ENCODE measurements around the gene RUNX2.

The RUNX2 gene

GRCh38 chr6:45617441-45617840, 289.3 kb downstream of the RUNX2 start:
- DNase-seq (ENCODE audit: low spot score): no peak

DNA sequence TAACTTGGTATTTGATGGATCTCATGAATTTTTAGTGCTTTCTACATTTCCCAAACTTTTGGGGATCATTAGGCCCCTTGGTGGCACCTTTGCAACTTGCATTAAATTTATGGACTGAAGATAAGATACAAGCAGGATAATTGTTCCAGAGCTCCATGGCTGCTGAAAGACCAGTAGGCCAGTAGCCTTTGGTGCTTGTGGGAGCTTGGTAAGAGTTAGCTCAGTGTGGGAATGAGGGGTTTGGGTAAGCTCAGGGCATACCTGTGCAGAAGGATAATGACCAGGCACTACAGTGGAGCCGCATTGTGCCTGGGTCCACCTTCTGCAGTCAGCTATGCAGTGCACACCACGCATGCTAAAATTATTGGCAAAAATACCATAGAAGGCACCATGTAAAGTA, 290.1 kb downstream of the RUNX2 start:
- no peak for DNase-seq (ENCODE audit: low spot score)

DNA sequence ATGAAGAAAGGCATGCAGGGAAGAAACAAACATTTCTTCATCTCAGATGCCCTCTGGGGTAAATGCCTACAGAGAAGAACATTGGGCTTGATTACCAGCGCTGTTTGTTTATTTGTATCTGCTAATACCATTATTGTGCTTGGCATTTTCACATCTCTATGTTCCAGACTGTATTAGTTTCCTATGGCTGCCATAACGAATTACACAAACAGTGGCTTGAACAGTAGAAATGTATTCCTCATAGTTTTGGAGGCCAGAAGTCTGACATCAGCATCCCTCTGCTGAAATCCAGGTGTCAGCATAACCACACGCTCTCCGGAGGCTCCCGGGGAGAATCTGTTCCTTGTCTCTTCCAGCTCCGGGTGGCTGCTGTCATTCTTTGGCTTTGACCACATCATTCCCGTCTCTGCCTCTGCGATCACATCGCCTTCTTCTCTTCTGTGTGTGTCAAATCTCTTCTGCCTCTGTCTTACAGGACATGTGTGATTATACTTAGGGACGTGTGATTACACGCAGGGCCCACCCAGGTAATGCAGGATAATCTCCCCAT, 291.2 kb downstream of the RUNX2 start:
- no peak for DNase-seq (ENCODE audit: low spot score)

GRCh38 chr6:45619994-45620471, 291.9 kb downstream of the RUNX2 start:
- DNase-seq (ENCODE audit: low spot score): no peak

- no peak for DNase-seq (ENCODE audit: low spot score)
Measured at GRCh38 chr6:45624228-45624627, 296.1 kb downstream of the RUNX2 start.

DNA sequence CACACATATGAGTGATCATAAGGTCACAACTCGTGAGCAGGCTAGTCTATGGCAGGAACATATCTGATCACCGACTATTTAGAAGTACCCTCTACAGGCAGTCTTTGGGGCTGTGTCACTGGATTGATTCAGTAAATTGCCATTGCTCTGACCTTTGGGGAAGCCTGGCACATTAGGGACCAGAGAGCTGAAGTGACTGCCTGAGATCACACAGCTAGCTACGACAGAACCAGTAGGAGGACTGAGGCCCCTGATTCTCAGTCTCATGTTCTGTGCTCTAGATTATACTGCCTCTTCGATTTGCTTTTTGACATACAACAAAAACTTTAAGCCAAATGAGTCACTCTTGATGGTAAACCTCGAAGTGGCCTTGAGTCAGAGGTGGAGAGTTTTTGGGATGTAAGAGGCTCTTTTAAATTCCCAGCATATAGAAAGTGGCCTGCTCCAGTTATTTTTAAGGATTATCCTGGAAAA, 297.1 kb downstream of the RUNX2 start:
- no peak for DNase-seq (ENCODE audit: low spot score)

- DNase-seq (ENCODE audit: low spot score): no peak
Measured at GRCh38 chr6:45626087-45626891, 298.2 kb downstream of the RUNX2 start.

- DNase-seq (ENCODE audit: low spot score): no peak
Measured at GRCh38 chr6:45630314-45630713, 302.2 kb downstream of the RUNX2 start.

DNA sequence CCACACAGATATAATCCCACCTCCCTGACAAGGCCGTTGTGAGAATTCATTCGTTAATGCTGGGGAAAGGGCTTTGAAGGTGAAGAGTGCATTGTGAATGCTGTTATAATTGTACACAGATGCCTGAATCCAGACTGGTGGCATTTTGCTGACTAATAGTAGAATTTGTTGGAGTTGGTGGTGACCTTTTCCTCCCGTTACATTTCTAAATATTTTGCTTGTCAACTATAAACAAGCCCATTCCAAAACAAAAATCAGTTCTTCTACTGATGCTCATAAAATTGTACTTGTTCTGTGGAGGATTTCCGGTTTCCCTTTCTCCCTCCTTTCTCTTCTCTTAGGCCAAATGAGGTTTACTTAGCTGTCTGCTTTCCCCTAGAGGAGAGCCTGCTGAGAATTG, 302.7 kb downstream of the RUNX2 start:
- DNase-seq (ENCODE audit: low spot score): no peak

DNA sequence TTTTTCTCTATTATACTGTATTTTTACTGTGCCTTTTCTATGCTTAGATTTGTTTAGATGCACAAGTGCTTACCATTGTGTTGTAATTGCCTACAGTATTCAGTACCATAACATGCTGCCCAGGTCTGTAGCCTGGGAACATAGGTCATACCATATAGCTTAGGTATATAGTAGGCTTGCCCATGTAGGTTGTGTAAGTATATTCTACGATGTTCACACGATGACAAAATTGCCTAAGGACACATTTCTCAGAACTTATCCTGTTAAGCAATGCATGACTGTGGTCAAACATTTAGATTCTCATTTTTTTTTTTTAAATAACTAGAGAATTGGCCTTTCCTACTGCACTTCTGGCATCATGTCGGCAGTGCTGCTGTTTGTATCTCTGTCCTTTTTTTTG, 303.3 kb downstream of the RUNX2 start:
- DNase-seq (ENCODE audit: low spot score): no peak

DNA sequence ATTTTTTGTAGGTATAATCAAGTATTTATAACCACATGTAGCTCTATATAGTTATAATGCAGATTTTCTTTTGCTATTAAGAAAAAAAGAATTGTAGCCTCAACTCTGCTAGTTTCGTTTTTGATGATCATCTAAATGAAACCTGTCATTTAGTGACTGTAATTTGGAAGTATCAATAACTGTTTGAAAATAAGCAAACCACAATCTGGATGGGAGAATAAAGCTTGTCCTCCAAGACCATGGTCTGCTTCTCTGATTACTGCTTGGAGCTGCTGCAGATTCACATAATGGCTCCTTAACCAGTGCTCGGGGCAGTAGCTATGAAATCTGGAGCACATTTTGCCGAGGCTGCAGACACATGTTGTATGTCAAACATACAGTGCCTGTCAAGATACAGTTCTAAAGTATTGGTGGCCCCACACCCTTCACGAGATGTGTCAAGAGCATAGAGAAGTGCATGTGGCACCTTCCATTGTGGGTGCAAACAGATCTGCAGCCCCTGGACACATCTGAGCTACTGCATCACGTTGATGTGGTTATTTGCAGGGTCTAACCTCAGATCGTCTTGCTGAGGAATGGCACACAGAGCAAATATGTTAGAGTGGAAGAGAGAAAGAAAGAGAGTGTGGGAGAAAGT, 305.3 kb downstream of the RUNX2 start:
- no peak for DNase-seq (ENCODE audit: low spot score)

- DNase-seq (ENCODE audit: low spot score): no peak
Measured at GRCh38 chr6:45634231-45634630, 306.1 kb downstream of the RUNX2 start.

DNA sequence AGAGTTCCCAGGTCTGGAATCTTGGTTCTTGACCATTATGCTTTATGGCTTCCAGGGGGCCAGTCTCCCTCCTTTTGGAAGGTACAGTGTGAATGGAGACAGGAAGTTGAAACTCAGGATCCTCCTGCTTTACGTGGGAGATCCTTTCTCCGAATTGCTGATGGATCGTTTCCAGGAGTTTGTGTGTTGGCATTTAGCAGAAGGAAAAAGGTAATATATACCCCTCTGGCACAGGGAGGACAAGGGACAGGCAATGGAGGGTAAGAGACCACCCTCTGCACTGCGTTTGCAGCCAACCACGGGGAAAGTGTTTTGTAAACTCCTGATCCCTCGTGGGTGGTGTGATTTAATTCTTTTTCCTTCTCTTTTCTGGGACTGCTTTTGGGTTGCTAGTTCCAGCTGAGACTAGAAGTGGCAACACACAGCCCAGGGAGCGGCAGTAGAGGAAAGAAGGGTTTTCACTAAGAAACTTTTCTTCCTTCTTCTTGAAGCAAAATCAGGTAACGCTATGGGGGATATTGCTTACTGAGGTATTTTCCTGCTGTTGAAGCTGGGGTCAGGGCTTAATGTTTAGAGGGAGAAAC, 307.2 kb downstream of the RUNX2 start:
- DNase-seq (ENCODE audit: low spot score): no peak

DNA sequence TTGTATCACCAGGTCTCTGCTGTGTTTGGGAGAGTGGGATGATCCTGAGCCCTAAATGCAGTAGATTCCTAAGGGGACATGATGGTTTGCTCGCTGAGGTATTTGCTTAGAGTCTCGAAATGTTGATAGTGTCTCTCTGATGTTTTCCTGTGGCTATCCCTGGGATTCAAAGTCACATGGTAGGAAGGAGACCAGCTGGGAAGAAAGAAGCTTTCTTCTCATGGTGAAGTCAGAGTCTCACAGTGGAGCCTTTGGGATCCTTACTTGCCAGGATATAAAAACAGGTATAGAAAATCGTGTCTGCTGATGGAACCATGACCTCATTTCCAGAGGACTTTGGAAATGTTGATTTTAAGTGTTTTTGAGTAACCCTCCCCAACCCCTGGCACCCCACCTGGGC, 308.9 kb downstream of the RUNX2 start:
- no peak for DNase-seq (ENCODE audit: low spot score)

DNA sequence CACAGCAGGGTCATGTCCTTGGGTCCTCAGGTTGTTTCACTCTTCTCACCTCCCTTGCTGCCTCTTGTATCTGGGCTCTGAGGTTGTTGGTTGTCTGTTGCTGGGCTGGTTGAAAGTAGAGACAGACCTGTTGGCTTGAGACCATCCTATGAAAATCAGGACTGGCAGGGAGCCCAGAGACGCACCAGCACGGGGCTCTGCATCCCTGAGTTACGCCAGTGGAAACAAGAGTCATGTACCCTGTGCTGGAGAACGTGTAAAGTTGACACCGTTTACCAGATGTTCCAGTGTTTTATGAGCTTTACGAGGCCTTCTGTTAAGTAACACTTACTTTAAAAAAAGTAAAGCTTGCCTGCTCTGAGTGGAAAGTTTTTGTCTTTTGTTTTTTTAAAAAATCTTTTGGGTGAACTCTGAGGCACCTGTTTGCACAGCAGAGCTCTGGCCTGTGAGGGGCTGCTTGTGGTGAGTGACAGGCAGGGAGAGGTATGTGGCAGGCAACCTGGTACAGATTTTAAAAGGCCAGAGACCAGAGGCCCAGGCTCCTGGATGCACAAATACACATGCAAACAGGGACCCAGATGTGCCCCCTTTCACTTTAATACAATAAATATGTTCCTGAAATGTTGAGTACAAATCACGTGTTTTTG, 309.6 kb downstream of the RUNX2 start:
- DNase-seq (ENCODE audit: low spot score): no peak

DNA sequence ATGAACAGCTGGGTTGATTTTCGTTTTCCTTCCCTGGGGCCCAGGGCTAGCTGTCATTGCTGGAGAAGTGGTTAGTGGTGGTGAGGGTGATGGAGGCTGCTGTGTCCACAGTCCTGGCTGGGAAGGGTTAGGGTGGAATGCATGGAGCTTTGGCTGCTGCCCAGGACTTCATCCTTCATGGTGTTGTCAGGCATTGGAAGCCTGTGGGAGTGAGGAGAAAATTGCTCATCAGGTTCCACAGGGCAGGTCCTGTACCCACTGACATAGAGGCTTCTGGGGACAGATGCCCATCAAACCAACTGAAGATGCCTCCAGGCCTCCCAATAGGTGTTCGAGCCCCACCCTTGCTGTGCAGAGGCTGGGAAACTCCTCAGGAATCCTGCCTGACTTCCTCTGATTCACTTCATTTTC, 312.0 kb downstream of the RUNX2 start:
- DNase-seq (ENCODE audit: low spot score): no peak

DNA sequence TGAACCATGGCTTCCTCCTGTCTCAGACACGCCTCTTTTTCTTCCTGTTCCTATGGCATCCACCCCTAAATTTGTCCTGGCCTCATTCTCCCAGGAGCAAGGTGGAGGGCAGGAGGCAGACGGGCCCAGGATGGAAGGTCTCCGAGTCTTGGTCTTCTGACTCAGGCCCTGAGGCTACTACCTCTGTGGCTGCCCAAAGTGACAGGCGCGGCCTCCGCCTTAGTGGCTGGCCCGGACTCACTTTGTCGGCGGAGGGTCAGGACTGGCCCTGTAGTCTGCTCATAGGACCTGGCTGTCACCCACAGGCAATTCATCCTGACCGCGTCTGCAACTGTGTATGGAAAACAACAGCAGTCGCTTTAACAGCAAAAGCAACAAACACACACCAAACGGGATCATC, 312.7 kb downstream of the RUNX2 start:
- no peak for DNase-seq (ENCODE audit: low spot score)

GRCh38 chr6:45642331-45643125, 314.4 kb downstream of the RUNX2 start:
- DNase-seq (ENCODE audit: low spot score): no peak

- DNase-seq (ENCODE audit: low spot score): no peak
Measured at GRCh38 chr6:45643126-45643525, 315.0 kb downstream of the RUNX2 start.

DNA sequence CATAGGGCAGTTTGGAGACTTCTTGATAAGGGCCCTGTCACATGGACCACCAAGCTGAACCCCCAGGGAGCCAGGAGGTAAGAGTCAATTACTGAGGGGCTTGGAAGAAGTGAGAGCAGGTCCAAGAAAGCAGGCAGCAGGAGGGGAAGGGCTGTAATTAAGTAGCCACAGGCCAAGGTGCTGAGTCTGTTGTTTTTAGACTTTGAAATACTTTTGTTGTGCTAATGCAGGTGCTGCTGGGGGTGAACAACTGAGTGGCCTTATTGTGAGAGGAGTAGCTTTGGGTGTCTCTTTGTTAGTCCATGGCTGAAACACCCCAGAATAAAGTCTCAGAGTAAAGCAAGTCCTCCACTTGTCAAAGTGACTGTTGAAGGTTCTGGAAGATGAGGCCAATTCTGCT, 316.6 kb downstream of the RUNX2 start:
- DNase-seq (ENCODE audit: low spot score): no peak

DNA sequence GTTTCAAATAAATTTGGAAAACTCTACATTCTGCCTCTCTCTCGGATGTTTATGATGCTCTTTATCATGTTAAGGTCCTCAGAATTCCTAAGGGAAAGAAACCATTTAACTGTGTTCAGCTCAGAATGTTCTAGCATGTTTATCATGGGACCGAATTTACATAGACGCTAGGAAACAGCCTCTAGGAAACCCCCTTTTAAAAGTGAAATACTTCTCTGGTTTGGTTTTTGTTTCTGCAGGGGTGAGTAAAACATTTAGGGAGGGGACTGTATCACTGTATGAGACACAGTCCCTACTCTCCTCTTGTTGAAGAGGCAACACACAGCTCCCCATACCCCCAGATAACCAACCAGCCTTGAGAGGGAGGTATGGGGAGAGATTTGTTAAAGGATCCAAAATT, 317.2 kb downstream of the RUNX2 start:
- no peak for DNase-seq (ENCODE audit: low spot score)

Data from Ammon's horn (tissue), 1 donor.